CD14-positive monocyte (primary cell): Measurements from ENCODE around the gene TJP1. TPM values are rescaled to one million over a fixed set of nuclear protein-coding genes. Genes with fewer than 3 reads are reported as not detected.

Experiments used
- DNase-seq, 3 donors: peaks; one replicate each; pipeline ENCODE4 v3.0.0-alpha.2; 2011 to 2022
- H2AFZ ChIP-seq: 2 replicates; pipeline ENCODE4 v1.6.0; 2012; ENCODE audit warnings: mild to moderate bottlenecking, low read depth, low read length, inconsistent platforms; ENCODE audit not compliant: insufficient read depth, poor library complexity, severe bottlenecking
- H3K27ac ChIP-seq, 2 donors: 1 replicate in 1 of 2; 2 replicates in 1 of 2; pipeline ENCODE4 v1.5.1; 2012 to 2013; ENCODE audit warnings: low read length in 2 of 2, control low read depth in 1 of 2, inconsistent platforms in 1 of 2, low read depth in 1 of 2, mild to moderate bottlenecking in 1 of 2
- H3K27me3 ChIP-seq, 2 donors: one replicate each; pipeline versions ENCODE4 v1.6.0 to v1.6.1; 2011 to 2013; ENCODE audit warnings: low read length in 2 of 2; ENCODE audit not compliant: control insufficient read depth in 2 of 2, insufficient read depth in 2 of 2
- H3K36me3 ChIP-seq, 2 donors: replicated peaks in 1 of 2; 1 replicate in 1 of 2; 2 replicates in 1 of 2; pipeline versions ENCODE4 v1.5.1 to v1.6.1; 2012 to 2013; ENCODE audit warnings: low read length in 2 of 2, control low read depth in 1 of 2, inconsistent platforms in 1 of 2, mild to moderate bottlenecking in 1 of 2; ENCODE audit not compliant: insufficient read depth in 2 of 2, control insufficient read depth in 1 of 2
- H3K4me1 ChIP-seq, 2 donors: 1 replicate in 1 of 2; 2 replicates in 1 of 2; pipeline versions ENCODE4 v1.5.1 to v1.6.1; 2012 to 2013; ENCODE audit warnings: low read length in 2 of 2, control low read depth in 1 of 2, inconsistent platforms in 1 of 2, mild to moderate bottlenecking in 1 of 2, moderate library complexity in 1 of 2; ENCODE audit not compliant: insufficient read depth in 2 of 2, control insufficient read depth in 1 of 2
- H3K4me2 ChIP-seq: replicated peaks from 2 replicates; pipeline ENCODE3; 2012; ENCODE audit warnings: low read length, moderate library complexity, mild to moderate bottlenecking; ENCODE audit not compliant: poor library complexity, severe bottlenecking; ENCODE audit errors: extremely low read depth
- H3K4me3 ChIP-seq, 3 experiments: fragments of 200-600 bp in 1 of 3; sonication (generic) in 1 of 3; replicated peaks in 1 of 3; 1 replicate in 2 of 3; 2 replicates in 1 of 3; pipeline ENCODE4 v1.5.1; 2011 to 2013; ENCODE audit warnings: low read length in 3 of 3, mild to moderate bottlenecking in 3 of 3, control low read depth in 2 of 3, low read depth in 2 of 3, inconsistent platforms in 1 of 3, moderate library complexity in 1 of 3
- H3K79me2 ChIP-seq: 2 replicates; pipeline ENCODE4 v1.6.0; 2012; ENCODE audit warnings: mild to moderate bottlenecking, control low read depth, inconsistent platforms, low read length, moderate library complexity; ENCODE audit not compliant: insufficient read depth
- H3K9ac ChIP-seq: 2 replicates; pipeline ENCODE4 v1.6.0; 2017; ENCODE audit warnings: low read length, mild to moderate bottlenecking; ENCODE audit not compliant: insufficient read depth, poor library complexity, severe bottlenecking
- H3K9me3 ChIP-seq, 2 donors: replicated peaks in 1 of 2; 1 replicate in 1 of 2; 2 replicates in 1 of 2; pipeline versions ENCODE4 v1.5.1 to v1.6.1; 2012 to 2013; ENCODE audit warnings: low read length in 2 of 2, control low read depth in 1 of 2; ENCODE audit not compliant: control insufficient read depth in 1 of 2, insufficient read depth in 1 of 2
- H4K20me1 ChIP-seq: 2 replicates; pipeline ENCODE4 v1.6.0; 2012; ENCODE audit warnings: mild to moderate bottlenecking, low read length, control low read depth, moderate library complexity; ENCODE audit not compliant: insufficient read depth
- H3K27ac Mint-ChIP-seq, 7 donors: one replicate each; pipeline ENCODE4 v1.8.0; 2020; ENCODE audit warnings: mild to moderate bottlenecking in 7 of 7, mixed read lengths in 7 of 7, moderate library complexity in 6 of 7, inconsistent platforms in 2 of 7
- H3K27me3 Mint-ChIP-seq, 3 donors: one replicate each; pipeline ENCODE4 v1.8.0; 2021 to 2022; ENCODE audit warnings: low read depth in 3 of 3, mild to moderate bottlenecking in 3 of 3, mixed read lengths in 3 of 3, moderate library complexity in 3 of 3, inconsistent platforms in 1 of 3
- H3K36me3 Mint-ChIP-seq, 2 donors: one replicate each; pipeline ENCODE4 v1.8.0; 2020; ENCODE audit warnings: mixed read lengths in 2 of 2, inconsistent platforms in 1 of 2, mild to moderate bottlenecking in 1 of 2
- H3K4me1 Mint-ChIP-seq: one replicate; pipeline ENCODE4 v1.8.0; 2020; ENCODE audit warnings: mild to moderate bottlenecking, mixed read lengths
- H3K4me3 Mint-ChIP-seq, 2 donors: one replicate each; pipeline ENCODE4 v1.8.0; 2020; ENCODE audit warnings: mild to moderate bottlenecking in 2 of 2, mixed read lengths in 2 of 2, moderate library complexity in 1 of 2
- H3K9me3 Mint-ChIP-seq, 7 donors: one replicate each; pipeline ENCODE4 v1.8.0; 2020 to 2022; ENCODE audit warnings: mixed read lengths in 7 of 7, mild to moderate bottlenecking in 6 of 7, moderate library complexity in 6 of 7, inconsistent platforms in 2 of 7
- WGBS: methylation state at CpG from one replicate; pipeline ENCODE4 v1.1.5; 2013; ENCODE audit warnings: missing lambda C conversion rate; ENCODE audit not compliant: insufficient coverage; 5-methylcytosine and 5-hydroxymethylcytosine counted together
- intact Hi-C, 2 donors: fragments of 100-400 bp; cut with micrococcal nuclease; formaldehyde crosslinking; loops; one replicate each; pipeline versions ENCODE4 v1.15.0 to v1.15.1; 2023
- polyA plus RNA-seq, 3 donors: library from polyadenylated mRNA; depleted of rRNA in 1 of 3; unstranded in 2 of 3; stranded (reverse) in 1 of 3; fragments of 300-500 nt in 2 of 3; fragments of >200 nt in 1 of 3; fragmentation: Illumina TruSeq in 2 of 3; gene quantifications; 1 replicate in 2 of 3; 2 replicates in 1 of 3; pipeline ENCODE4 v1.2.3, GENCODE V29; 2012 to 2021
- TF ChIP-seq, protein P1 (sequence below): fragments of 200-600 bp; IDR thresholded peaks from one replicate; pipeline ENCODE4 v1.8.0; 2022; ENCODE audit warnings: antibody characterized with exemption, mild to moderate bottlenecking

TJP1 gene
- polyA plus RNA-seq, 3 donors = not detected

DNA sequence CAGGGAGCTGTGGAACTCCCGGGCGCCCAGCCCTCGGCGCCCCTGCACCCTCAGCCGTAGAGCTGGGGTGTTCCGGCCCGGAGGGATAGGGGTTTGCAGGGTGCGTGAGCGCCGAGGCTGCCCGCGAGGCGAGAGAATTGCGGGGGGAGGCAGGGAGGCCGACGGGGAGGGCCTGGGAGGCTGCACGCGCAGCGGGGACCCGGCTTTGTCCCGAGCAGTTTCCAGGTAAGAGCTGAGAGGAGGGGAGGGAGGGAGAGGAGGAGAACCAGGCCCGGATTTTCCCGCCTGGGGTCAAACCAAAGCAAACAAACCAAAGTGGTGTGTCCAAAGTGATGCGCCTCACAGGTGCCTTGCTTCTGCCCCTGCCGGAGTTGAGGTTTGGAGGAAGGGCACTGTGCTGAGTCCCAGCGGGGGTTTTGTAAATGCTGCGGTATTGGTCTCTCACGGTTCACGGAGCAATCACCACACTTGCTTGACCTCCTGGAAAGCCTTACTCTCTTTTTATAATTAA, 146.4 kb downstream of the TJP1 start:
- Mint-ChIP-seq H3K4me1 (no peaks in the 10 kb centered on the region), H3K36me3 (no peaks in the 10 kb centered on the region), H3K27ac (no peak overlapping the region), H3K4me3 (peak overlapping the region in 1 of 2 donors; percentile 85), H3K9me3 (peaks cover 0 to 12% (median 3%) of the 10 kb centered on the region in 7 donors), H3K27me3 (peaks cover 35 to 55% (median 36%) of the 10 kb centered on the region in 3 donors)
- H3K36me3 ChIP-seq = no peaks in the 10 kb centered on the region
- no peak overlapping the region for H3K27ac ChIP-seq
- no peak overlapping the region for H2AFZ ChIP-seq
- peaks cover 3 to 29% of the 10 kb centered on the region in 2 donors for H3K27me3 ChIP-seq
- H3K4me3 ChIP-seq = no peak overlapping the region
- no peak for DNase-seq
- no peaks in the 10 kb centered on the region for H3K79me2 ChIP-seq
- 50% methylated on average over 25 of the region's 29 CpGs for WGBS
- H3K4me1 ChIP-seq = no peaks in the 10 kb centered on the region
- H3K9ac ChIP-seq = no peak overlapping the region
- no peak overlapping the region for H3K4me2 ChIP-seq
- intact Hi-C loops = no loop called here
- TF ChIP-seq, protein P1, sequence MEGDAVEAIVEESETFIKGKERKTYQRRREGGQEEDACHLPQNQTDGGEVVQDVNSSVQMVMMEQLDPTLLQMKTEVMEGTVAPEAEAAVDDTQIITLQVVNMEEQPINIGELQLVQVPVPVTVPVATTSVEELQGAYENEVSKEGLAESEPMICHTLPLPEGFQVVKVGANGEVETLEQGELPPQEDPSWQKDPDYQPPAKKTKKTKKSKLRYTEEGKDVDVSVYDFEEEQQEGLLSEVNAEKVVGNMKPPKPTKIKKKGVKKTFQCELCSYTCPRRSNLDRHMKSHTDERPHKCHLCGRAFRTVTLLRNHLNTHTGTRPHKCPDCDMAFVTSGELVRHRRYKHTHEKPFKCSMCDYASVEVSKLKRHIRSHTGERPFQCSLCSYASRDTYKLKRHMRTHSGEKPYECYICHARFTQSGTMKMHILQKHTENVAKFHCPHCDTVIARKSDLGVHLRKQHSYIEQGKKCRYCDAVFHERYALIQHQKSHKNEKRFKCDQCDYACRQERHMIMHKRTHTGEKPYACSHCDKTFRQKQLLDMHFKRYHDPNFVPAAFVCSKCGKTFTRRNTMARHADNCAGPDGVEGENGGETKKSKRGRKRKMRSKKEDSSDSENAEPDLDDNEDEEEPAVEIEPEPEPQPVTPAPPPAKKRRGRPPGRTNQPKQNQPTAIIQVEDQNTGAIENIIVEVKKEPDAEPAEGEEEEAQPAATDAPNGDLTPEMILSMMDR = no peak
- H4K20me1 ChIP-seq = no peaks in the 10 kb centered on the region
- no peaks in the 10 kb centered on the region for H3K9me3 ChIP-seq

DNA sequence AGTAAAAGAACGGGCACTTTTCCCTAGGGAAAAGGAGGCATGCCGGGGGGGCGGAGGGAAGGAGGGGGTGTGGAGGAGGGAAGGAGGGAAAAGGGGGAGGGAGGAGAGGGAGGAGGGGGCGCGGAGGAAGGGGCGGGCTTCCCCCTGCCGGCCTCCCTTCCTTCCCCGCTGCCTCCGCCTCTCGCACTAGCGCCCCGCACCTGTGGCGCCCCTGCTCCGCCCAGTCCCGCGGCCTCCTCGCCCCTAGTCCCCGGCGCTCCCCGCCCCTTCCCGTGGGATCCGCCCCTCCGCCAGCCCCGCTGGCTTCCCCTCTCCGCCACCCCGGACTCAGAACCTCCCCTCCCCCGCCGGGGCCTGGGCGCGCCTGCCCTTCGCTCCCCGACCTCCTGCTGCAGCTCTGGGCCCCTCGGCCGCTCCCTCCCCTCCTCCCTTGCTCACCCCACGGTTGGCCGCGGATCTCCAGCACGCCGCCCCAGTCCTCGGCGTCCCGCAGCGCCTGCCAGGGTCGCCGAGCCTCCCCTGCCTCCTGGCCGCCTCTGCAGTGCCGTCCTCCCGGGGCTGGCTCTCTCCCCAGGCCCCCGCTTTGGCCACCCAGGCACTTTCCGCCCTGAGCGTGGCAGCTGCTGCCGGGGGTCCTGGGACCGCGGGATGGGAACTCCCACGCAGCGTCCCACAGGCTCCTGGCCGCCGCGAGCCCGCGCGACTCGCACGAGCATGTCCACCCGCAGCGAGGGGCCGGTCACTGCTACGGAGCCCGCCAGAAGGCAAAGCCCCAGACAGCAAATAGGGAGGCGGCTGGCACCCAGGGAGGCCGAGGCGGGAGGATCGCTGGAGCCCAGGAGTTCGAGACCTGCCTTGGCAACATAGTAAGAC, 147.4 kb downstream of the TJP1 start:
- Histone ChIP-seq H3K4me2 (no peak overlapping the region), H3K27ac (no peak overlapping the region), H2AFZ (no peak overlapping the region), H3K9me3 (no peaks in the 10 kb centered on the region), H3K4me1 (no peaks in the 10 kb centered on the region), H4K20me1 (no peaks in the 10 kb centered on the region), H3K9ac (no peak overlapping the region), H3K4me3 (no peak overlapping the region), H3K36me3 (no peaks in the 10 kb centered on the region), H3K27me3 (peaks cover 3 to 29% of the 10 kb centered on the region in 2 donors), H3K79me2 (no peaks in the 10 kb centered on the region)
- WGBS = 2% methylated on average over 56 of the region's 74 CpGs
- peak overlapping the region in 1 of 2 donors; percentile 46 for H3K4me3 Mint-ChIP-seq
- H3K4me1 Mint-ChIP-seq = no peaks in the 10 kb centered on the region
- DNase-seq = no peak
- H3K9me3 Mint-ChIP-seq = peaks cover 0 to 12% (median 3%) of the 10 kb centered on the region in 7 donors
- H3K27ac Mint-ChIP-seq = no peak overlapping the region
- no peaks in the 10 kb centered on the region for H3K36me3 Mint-ChIP-seq
- intact Hi-C loops = no loop called here
- TF ChIP-seq, protein P1 = no peak
- H3K27me3 Mint-ChIP-seq = peaks cover 36 to 55% (median 38%) of the 10 kb centered on the region in 3 donors
